Keratinocyte (primary cell): ENCODE measurements around the gene LUC7L3.

Source experiments
- EZH2 ChIP-seq: IDR thresholded peaks from one replicate; pipeline ENCODE4 v1.6.1; 2012; ENCODE audit warnings: inconsistent platforms, mild to moderate bottlenecking, low read length, moderate library complexity
- TF ChIP-seq, protein P1 (sequence below), 3 experiments: IDR thresholded peaks in 1 of 3; conservative IDR thresholded peaks in 1 of 3; optimal IDR thresholded peaks in 1 of 3; 2 replicates in 2 of 3; 3 replicates in 1 of 3; pipeline versions ENCODE3 to v1.5.1; 2011; ENCODE audit warnings: low read length in 3 of 3, mild to moderate bottlenecking in 3 of 3, moderate library complexity in 2 of 3, control low read depth in 1 of 3, inconsistent platforms in 1 of 3; ENCODE audit not compliant: insufficient read depth in 2 of 3; ENCODE audit errors: extremely low read depth in 1 of 3

DNA sequence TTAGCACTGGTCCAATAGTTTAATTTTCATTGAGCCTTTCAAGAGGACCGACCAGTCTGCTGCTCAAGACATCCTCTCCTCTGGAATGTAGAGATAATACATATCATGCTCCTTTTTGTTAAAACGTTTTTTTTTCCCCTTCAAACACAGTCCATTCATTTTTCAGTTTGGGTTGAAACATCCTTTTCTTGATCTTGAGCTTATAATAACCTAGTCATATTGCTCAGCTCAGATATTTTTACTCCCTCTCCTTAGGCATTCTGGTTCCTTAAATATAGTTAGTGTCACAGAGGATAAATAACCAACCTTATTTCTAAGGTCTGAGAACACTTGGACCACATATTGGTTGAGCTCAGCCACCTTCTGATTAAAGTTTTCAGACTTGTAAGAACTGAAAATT, 35.1 kb downstream of the LUC7L3 start:
- TF ChIP-seq, protein P1, sequence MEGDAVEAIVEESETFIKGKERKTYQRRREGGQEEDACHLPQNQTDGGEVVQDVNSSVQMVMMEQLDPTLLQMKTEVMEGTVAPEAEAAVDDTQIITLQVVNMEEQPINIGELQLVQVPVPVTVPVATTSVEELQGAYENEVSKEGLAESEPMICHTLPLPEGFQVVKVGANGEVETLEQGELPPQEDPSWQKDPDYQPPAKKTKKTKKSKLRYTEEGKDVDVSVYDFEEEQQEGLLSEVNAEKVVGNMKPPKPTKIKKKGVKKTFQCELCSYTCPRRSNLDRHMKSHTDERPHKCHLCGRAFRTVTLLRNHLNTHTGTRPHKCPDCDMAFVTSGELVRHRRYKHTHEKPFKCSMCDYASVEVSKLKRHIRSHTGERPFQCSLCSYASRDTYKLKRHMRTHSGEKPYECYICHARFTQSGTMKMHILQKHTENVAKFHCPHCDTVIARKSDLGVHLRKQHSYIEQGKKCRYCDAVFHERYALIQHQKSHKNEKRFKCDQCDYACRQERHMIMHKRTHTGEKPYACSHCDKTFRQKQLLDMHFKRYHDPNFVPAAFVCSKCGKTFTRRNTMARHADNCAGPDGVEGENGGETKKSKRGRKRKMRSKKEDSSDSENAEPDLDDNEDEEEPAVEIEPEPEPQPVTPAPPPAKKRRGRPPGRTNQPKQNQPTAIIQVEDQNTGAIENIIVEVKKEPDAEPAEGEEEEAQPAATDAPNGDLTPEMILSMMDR (optimal IDR thresholded peaks at IDR 0.05 in 1 of 3, IDR thresholded peaks at IDR 0.05 in 1 of 3, conservative IDR thresholded peaks at IDR 0.05 in 1 of 3; ENCODE audit: extremely low read depth in 1 of 3, insufficient read depth in 2 of 3, low read length in 3 of 3): no peak
- no peak for TF ChIP-seq EZH2
